Measurements from ENCODE around the gene KLHL25. TPM values are rescaled to one million over a fixed set of nuclear protein-coding genes. Genes with fewer than 3 reads are reported as not detected.

KLHL25 gene
- total RNA-seq, 1 experiment from 2014 or later = 11.5 TPM

- no peak for DNase-seq (ENCODE audit: low spot score)
- POLR2A ChIA-PET (ENCODE audit: low non-redundant PET) = no interaction called here
- no peak for TF ChIP-seq CTCF (conservative IDR thresholded peaks at IDR 0.05; ENCODE audit: low read depth, low read length)
- TF ChIP-seq EZH2 (IDR thresholded peaks at IDR 0.05; ENCODE audit: borderline replicate concordance, low read depth, low read length, poor library complexity, severe bottlenecking) = no peak
- no peaks in the 10 kb centered on the region for H3K27me3 ChIP-seq (replicated peaks; ENCODE audit: insufficient read depth, low read depth, low read length, poor library complexity)
- no TSS peak for BruUV-seq (replicated peaks)
- no peak overlapping the region for H3K4me3 ChIP-seq (ENCODE audit: low read depth, low read length, poor library complexity, severe bottlenecking)
- CTCF ChIA-PET = no interaction called here
- H3K27ac ChIP-seq (ENCODE audit: low read depth, low read length, poor library complexity, severe bottlenecking) = no peak overlapping the region
- no peaks in the 10 kb centered on the region for H3K9me3 ChIP-seq (ENCODE audit: low read depth, low read length, poor library complexity, severe bottlenecking)
- H3K4me1 ChIP-seq (ENCODE audit: insufficient read depth, low read length, poor library complexity, severe bottlenecking) = no peaks in the 10 kb centered on the region
- intact Hi-C loops (cut with micrococcal nuclease; ENCODE audit: unreplicated experiment) = no loop called here
- peaks cover 6% of the 10 kb centered on the region for H3K36me3 ChIP-seq (ENCODE audit: insufficient read depth, low read length, poor library complexity, severe bottlenecking)
Measured at GRCh38 chr15:85752491-85752961, 42.2 kb downstream of the KLHL25 start.

GRCh38 chr15:85752124-85752475 lies 42.6 kb downstream of the KLHL25 start:
- Histone ChIP-seq H3K27ac (ENCODE audit: low read depth, low read length, poor library complexity, severe bottlenecking) (no peak overlapping the region), H3K27me3 (replicated peaks; ENCODE audit: insufficient read depth, low read depth, low read length, poor library complexity) (no peaks in the 10 kb centered on the region), H3K9me3 (ENCODE audit: low read depth, low read length, poor library complexity, severe bottlenecking) (no peaks in the 10 kb centered on the region), H3K36me3 (ENCODE audit: insufficient read depth, low read length, poor library complexity, severe bottlenecking) (peaks cover 6% of the 10 kb centered on the region), H3K4me3 (ENCODE audit: low read depth, low read length, poor library complexity, severe bottlenecking) (no peak overlapping the region), H3K4me1 (ENCODE audit: insufficient read depth, low read length, poor library complexity, severe bottlenecking) (no peaks in the 10 kb centered on the region)
- BruUV-seq (replicated peaks) = no TSS peak
- DNase-seq (ENCODE audit: low spot score) = no peak
- intact Hi-C loops (cut with micrococcal nuclease; ENCODE audit: unreplicated experiment) = no loop called here
- POLR2A ChIA-PET (ENCODE audit: low non-redundant PET) = no interaction called here
- CTCF ChIA-PET = no interaction called here
- TF ChIP-seq EZH2 (IDR thresholded peaks at IDR 0.05; ENCODE audit: borderline replicate concordance, low read depth, low read length, poor library complexity, severe bottlenecking) = no peak
- no peak for TF ChIP-seq CTCF (conservative IDR thresholded peaks at IDR 0.05; ENCODE audit: low read depth, low read length)

GRCh38 chr15:85751291-85752123 lies 43.2 kb downstream of the KLHL25 start:
- Histone ChIP-seq H3K4me3 (ENCODE audit: low read depth, low read length, poor library complexity, severe bottlenecking) (no peak overlapping the region), H3K27ac (ENCODE audit: low read depth, low read length, poor library complexity, severe bottlenecking) (no peak overlapping the region), H3K4me1 (ENCODE audit: insufficient read depth, low read length, poor library complexity, severe bottlenecking) (no peaks in the 10 kb centered on the region), H3K36me3 (ENCODE audit: insufficient read depth, low read length, poor library complexity, severe bottlenecking) (peaks cover 10% of the 10 kb centered on the region), H3K27me3 (replicated peaks; ENCODE audit: insufficient read depth, low read depth, low read length, poor library complexity) (no peaks in the 10 kb centered on the region), H3K9me3 (ENCODE audit: low read depth, low read length, poor library complexity, severe bottlenecking) (no peaks in the 10 kb centered on the region)
- BruUV-seq (replicated peaks) = no TSS peak
- ChIA-PET CTCF (no interaction called here), POLR2A (ENCODE audit: low non-redundant PET) (no interaction called here)
- DNase-seq (ENCODE audit: low spot score) = no peak
- TF ChIP-seq EZH2 (IDR thresholded peaks at IDR 0.05; ENCODE audit: borderline replicate concordance, low read depth, low read length, poor library complexity, severe bottlenecking) (no peak), CTCF (conservative IDR thresholded peaks at IDR 0.05; ENCODE audit: low read depth, low read length) (no peak)
- intact Hi-C loops (cut with micrococcal nuclease; ENCODE audit: unreplicated experiment) = no loop called here
